Duodenal mucosa (tissue), 2 donors: ENCODE measurements around the gene CRHR2.

Experiments used
- H3K27ac ChIP-seq: one replicate; pipeline ENCODE4 v1.7.0; 2013; ENCODE audit warnings: low read depth, low read length
- H3K27me3 ChIP-seq, 2 donors: one replicate each; pipeline ENCODE4 v1.7.0; 2013; ENCODE audit warnings: low read length in 2 of 2, control low read depth in 1 of 2; ENCODE audit not compliant: insufficient read depth in 2 of 2, control insufficient read depth in 1 of 2
- H3K36me3 ChIP-seq, 2 donors: one replicate each; pipeline ENCODE4 v1.7.0; 2013; ENCODE audit warnings: low read length in 2 of 2, control low read depth in 1 of 2; ENCODE audit not compliant: insufficient read depth in 2 of 2, control insufficient read depth in 1 of 2
- H3K4me1 ChIP-seq, 2 donors: one replicate each; pipeline ENCODE4 v1.7.0; 2013; ENCODE audit warnings: low read length in 2 of 2, control low read depth in 1 of 2; ENCODE audit not compliant: insufficient read depth in 2 of 2, control insufficient read depth in 1 of 2
- H3K4me3 ChIP-seq, 2 donors: one replicate each; pipeline ENCODE4 v1.7.0; 2013; ENCODE audit warnings: low read length in 2 of 2, low read depth in 1 of 2
- H3K9ac ChIP-seq, 2 donors: one replicate each; pipeline ENCODE4 v1.7.0; 2013; ENCODE audit warnings: low read length in 2 of 2, low read depth in 1 of 2
- H3K9me3 ChIP-seq, 2 donors: one replicate each; pipeline ENCODE4 v1.7.0; 2013; ENCODE audit warnings: low read length in 2 of 2, control low read depth in 1 of 2; ENCODE audit not compliant: control insufficient read depth in 1 of 2

The CRHR2 gene

DNA sequence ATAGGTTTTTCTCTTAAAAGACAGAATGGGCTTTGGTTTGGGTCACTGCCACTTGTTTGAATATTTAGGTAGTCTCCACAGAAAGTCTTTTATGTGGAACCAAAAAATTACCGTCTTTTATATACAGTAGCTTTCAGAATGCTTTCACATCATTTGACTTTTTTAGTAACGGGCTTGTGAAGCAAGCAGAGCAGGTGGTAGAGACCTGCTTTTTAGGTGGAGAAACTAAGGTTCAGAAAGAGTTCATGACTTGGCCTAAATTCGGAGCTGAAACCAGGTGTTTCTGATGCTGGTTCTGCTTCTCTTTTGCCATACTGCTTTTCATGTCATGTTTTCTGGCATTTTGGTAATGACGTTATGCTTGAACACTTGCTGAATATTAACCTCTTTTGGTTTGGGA, 51.3 kb downstream of the CRHR2 start:
- Histone ChIP-seq H3K36me3 (peaks cover 24 to 74% of the 10 kb centered on the region in 2 donors), H3K9me3 (no peaks in the 10 kb centered on the region), H3K4me1 (no peaks in the 10 kb centered on the region), H3K4me3 (no peak overlapping the region), H3K9ac (no peak overlapping the region), H3K27ac (no peak overlapping the region), H3K27me3 (no peaks in the 10 kb centered on the region)

DNA sequence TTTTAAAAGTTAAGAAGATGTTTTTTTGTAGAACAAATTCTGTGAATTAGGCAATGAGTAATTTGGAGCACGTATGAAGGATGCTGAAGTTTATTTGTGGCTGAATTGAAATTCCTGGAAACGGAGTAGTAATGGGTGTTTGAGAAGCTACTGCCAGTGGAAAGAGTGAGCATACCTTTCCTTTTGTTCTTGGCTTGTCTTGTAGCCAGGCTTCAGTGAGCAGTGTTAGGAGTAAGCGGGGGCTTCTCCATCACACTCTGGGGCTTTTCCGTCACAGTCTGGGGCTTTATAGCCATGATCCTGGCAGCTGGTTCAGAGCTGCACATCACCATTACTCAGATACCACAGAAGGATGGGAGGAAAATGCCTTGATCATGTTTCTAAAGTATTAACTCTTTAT, 55.2 kb downstream of the CRHR2 start:
- Histone ChIP-seq H3K4me3 (no peak overlapping the region), H3K9me3 (no peaks in the 10 kb centered on the region), H3K4me1 (no peaks in the 10 kb centered on the region), H3K27me3 (no peaks in the 10 kb centered on the region), H3K9ac (no peak overlapping the region), H3K36me3 (peaks cover 24 to 66% of the 10 kb centered on the region in 2 donors), H3K27ac (no peak overlapping the region)

DNA sequence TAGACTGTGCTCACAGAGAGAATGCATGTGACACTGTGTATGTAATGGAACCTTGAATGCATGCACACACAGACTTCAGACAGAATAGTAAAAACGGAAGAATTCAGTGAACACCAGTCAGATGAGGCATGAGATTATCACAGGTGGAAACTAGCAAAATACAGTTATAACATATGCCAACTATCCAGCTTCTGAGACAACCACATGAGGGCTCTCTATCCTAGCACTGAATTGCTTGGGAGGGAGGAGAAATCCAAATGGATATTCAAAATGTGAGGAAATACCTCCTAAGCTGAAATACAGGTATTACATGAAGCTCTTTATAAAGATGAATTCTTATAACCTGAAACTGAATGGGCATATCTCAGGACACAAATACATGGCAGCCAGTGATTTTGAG, 57.0 kb downstream of the CRHR2 start:
- Histone ChIP-seq H3K9me3 (no peaks in the 10 kb centered on the region), H3K9ac (no peak overlapping the region), H3K27me3 (no peaks in the 10 kb centered on the region), H3K4me1 (no peaks in the 10 kb centered on the region), H3K27ac (no peak overlapping the region), H3K4me3 (no peak overlapping the region), H3K36me3 (peaks cover 28 to 67% of the 10 kb centered on the region in 2 donors)

DNA sequence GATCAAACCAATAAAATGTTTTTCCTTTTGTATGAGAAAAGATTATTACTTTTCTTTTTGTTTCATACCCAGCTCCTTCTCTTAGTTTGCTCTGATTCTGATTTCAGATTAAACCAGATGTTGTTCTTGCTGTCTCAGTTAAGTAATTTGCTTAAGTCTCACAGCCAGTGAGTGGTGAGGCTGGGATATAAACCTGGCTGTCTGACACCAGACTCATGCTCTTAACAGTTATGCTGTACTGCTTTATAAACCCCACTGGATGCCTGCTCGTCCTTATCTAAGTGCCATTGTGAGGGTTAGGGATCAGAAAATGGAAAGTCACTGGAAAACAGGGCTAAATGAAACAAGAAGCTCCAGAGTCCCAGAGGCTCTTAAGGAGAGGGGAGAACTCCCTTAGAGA, 63.3 kb downstream of the CRHR2 start:
- no peaks in the 10 kb centered on the region for H3K27me3 ChIP-seq
- no peak overlapping the region for H3K4me3 ChIP-seq
- H3K9me3 ChIP-seq, result no peaks in the 10 kb centered on the region
- no peak overlapping the region for H3K9ac ChIP-seq
- no peak overlapping the region for H3K27ac ChIP-seq
- no peaks in the 10 kb centered on the region for H3K4me1 ChIP-seq
- H3K36me3 ChIP-seq, result peaks cover 21 to 76% of the 10 kb centered on the region in 2 donors

DNA sequence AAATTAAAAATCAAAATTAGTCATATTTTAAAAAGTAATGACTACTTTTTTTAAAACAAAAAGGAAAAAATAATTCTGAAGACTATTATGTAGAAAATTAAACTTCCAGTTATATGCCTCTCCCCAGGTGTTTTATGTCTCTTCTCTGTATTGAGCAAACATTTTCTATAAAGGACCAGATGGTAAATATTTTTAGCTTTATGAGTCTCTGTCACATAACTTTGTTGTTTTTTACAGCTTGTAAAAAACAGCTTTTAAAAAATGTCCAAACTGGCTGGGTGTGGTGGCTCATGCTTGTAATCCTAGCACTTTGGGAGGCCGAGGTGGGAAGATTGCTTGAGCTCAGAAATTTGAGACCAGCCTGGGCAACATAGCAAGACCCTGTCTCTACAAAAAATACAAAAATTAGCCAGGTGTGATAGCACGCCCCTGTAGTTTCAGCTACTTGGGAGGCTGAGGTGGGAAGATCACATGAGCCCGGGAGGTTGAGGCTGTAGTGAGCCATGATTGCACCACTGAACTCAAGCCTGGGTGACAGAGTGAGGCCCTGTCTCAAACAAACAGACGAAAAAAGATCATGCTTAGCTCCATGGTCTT, 64.1 kb downstream of the CRHR2 start:
- Histone ChIP-seq H3K4me1 (no peaks in the 10 kb centered on the region), H3K9ac (no peak overlapping the region), H3K9me3 (no peaks in the 10 kb centered on the region), H3K36me3 (peaks cover 27 to 76% of the 10 kb centered on the region in 2 donors), H3K4me3 (no peak overlapping the region), H3K27ac (no peak overlapping the region), H3K27me3 (no peaks in the 10 kb centered on the region)

DNA sequence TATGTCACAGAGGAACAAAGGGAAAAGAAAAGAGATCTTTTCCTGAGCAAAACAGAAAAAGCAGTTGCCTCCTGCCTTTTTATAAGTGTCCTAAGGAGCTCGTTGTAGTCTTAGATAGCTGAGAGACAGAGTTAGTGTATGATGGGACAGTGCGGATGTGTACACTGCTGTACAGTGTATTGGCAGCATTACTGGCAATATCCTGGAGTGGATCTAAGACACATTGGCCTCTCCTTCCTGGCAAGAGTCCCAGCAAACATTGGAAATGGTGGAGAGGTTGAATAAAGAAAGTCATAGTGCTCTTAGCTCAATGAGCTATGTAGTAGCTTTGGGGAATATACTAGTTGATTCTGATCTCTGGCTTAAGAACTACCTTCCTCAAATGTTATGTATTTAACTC, 64.9 kb downstream of the CRHR2 start:
- Histone ChIP-seq H3K27me3 (no peaks in the 10 kb centered on the region), H3K36me3 (peaks cover 32 to 80% of the 10 kb centered on the region in 2 donors), H3K4me1 (no peaks in the 10 kb centered on the region), H3K4me3 (no peak overlapping the region), H3K9me3 (no peaks in the 10 kb centered on the region), H3K27ac (no peak overlapping the region), H3K9ac (no peak overlapping the region)

DNA sequence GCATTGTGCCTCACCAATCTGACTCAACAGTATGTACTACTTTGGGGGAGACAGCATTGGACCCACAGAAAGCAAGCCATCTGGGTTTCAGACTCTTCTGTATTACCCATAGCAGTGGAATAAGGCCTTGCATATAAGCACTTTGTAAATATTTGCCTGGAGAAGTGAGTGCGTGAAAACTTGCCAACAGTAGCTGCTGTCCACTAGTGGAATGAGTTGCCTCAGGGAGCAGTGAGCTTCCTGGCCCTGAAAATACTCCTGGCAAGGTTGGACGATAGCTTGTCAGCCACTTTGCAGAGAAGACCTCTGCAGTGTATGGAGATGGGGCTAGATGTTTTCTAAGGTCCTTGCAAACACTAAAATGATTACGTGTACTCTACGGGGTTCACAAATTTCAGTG, 65.9 kb downstream of the CRHR2 start:
- peaks cover 27 to 77% of the 10 kb centered on the region in 2 donors for H3K36me3 ChIP-seq
- H3K4me3 ChIP-seq, result no peak overlapping the region
- H3K9me3 ChIP-seq, result no peaks in the 10 kb centered on the region
- H3K9ac ChIP-seq, result no peak overlapping the region
- H3K27me3 ChIP-seq, result no peaks in the 10 kb centered on the region
- no peaks in the 10 kb centered on the region for H3K4me1 ChIP-seq
- no peak overlapping the region for H3K27ac ChIP-seq

DNA sequence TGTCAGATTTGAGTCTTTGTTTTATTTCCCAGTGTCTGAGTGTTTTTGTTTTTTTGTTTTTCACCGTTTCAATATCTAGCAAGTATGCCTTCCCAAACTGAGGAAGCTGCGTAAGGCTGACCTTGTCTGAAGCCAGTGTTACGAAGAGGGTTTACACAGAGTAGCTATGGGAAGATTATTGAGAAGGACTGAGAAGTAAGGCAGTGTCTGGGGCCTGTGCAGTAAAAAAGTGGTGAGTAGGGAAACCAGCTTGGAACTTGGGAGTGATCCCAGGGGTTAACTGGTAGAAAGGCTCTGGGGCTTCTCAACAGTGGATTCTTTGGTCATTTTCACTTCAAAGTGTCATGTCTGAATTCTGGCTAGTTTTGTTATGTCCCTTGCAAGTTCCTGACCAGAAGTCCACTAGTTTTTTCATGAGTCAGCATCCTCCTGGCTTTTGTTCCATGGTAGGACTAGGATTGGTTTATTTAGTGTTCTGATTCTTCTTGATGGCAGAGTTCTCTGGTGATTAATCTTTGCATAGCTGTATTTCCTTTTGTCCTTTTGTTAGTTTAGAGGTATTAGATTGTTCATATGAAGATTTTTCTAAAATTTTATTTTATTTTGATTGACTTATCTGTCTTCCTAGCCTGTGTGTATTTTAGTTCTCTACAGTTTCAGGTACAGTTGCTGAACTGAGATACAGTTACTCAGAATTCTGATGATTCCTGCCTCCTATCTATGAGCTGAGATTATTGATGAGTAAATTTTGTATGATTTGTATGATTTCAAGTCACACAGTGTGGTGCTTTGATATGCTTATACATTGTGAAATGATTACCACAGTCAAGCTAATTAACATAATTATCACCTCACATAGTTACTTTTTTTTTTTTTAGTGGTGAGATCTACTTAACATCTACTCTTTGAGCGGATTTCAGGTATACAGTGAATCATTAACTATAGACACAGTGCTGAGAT, 68.6 kb downstream of the CRHR2 start:
- no peaks in the 10 kb centered on the region for H3K4me1 ChIP-seq
- peaks cover 35 to 83% of the 10 kb centered on the region in 2 donors for H3K36me3 ChIP-seq
- no peaks in the 10 kb centered on the region for H3K27me3 ChIP-seq
- H3K4me3 ChIP-seq, result no peak overlapping the region
- no peaks in the 10 kb centered on the region for H3K9me3 ChIP-seq
- no peak overlapping the region for H3K27ac ChIP-seq
- no peak overlapping the region for H3K9ac ChIP-seq

DNA sequence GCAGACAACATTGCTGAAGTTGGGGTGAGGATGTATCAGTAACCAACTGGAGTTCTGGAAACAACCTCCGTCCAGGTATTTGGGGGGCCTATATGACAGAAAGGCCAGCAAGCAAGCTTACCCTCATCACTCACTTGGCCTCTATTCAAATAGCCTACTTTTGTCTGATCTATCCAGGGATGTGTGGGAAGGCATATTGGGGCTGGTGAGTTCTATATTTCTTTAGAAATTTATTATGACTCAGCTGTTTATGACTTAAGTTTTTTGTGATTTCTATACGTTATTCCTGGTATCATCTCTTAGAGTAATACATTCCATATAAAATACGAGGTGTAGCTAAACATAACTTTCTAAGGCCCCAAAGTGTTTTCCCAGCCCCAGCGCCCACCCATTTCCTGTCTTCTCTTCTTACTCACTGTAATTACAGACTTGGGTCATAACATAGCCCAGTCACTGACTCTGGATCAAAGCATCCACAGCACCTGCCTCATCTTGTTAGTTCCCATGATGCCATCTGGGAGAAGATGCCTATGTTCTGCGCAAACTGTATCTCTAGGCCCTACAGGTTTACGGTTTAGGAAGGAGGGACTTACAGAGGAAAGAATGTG, 69.5 kb downstream of the CRHR2 start:
- Histone ChIP-seq H3K27ac (no peak overlapping the region), H3K4me1 (no peaks in the 10 kb centered on the region), H3K9me3 (no peaks in the 10 kb centered on the region), H3K9ac (no peak overlapping the region), H3K4me3 (no peak overlapping the region), H3K27me3 (no peaks in the 10 kb centered on the region), H3K36me3 (peaks cover 37 to 85% of the 10 kb centered on the region in 2 donors)

DNA sequence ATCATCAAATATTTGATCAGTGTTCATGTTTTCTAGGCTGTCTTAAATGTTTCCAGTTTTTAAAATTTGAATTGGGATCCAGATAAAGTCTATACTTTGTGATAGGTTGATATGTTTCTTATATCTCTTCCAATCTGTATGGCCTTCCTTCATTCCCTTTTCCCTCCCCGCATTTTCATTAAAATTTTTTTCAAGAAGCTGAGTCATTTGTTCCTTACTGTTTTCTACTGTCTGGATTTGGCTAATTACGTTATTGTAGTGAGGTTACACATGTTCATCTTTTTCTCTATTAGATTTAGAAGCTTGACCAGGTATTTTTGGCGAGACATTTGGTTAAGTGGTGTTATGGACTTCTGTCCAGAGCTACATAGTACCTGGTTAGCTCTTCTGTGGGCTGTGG, 76.4 kb downstream of the CRHR2 start:
- peaks cover 36 to 75% of the 10 kb centered on the region in 2 donors for H3K36me3 ChIP-seq
- no peaks in the 10 kb centered on the region for H3K27me3 ChIP-seq
- H3K4me3 ChIP-seq, result no peak overlapping the region
- no peak overlapping the region for H3K27ac ChIP-seq
- no peaks in the 10 kb centered on the region for H3K4me1 ChIP-seq
- H3K9ac ChIP-seq, result no peak overlapping the region
- H3K9me3 ChIP-seq, result no peaks in the 10 kb centered on the region
